Measurements from ENCODE around the gene DIDO1. TPM values are rescaled to one million over a fixed set of nuclear protein-coding genes. Genes with fewer than 3 reads are reported as not detected.

The DIDO1 gene
- total and polyA plus RNA-seq, 2 of the 13 experiments (the other 11 are each of a cell fraction or from before 2014, with no cell fraction given): 75.0 to 75.1 TPM

GRCh38 chr20:62887152-62887859 is 39.0 kb downstream of the DIDO1 start (continued):
- no peak for TF ChIP-seq ZNF24 (IDR thresholded peaks at IDR 0.05)
- TF ChIP-seq ZNF281 (CRISPR knock-in tag; IDR thresholded peaks at IDR 0.05; ENCODE audit: borderline replicate concordance): peak; percentile 60; the same call in 1 of the 2 replicates
- no peak for TF ChIP-seq HIVEP1 (CRISPR knock-in tag; IDR thresholded peaks at IDR 0.05)
- no peak for TF ChIP-seq ZBTB42 (CRISPR knock-in tag; IDR thresholded peaks at IDR 0.05)
- TF ChIP-seq RERE (CRISPR knock-in tag; IDR thresholded peaks at IDR 0.05; ENCODE audit: low read depth): no peak
- peak; percentile 76 for TF ChIP-seq ZBTB38 (CRISPR knock-in tag; IDR thresholded peaks at IDR 0.05)
- TF ChIP-seq CENPX (CRISPR knock-in tag; IDR thresholded peaks at IDR 0.05): no peak
- no peak for TF ChIP-seq JDP2 (CRISPR knock-in tag; IDR thresholded peaks at IDR 0.05; ENCODE audit: borderline replicate concordance)
- no peak for TF ChIP-seq SOX13 (IDR thresholded peaks at IDR 0.05)
- no peak for TF ChIP-seq SOX13 (CRISPR knock-in tag; conservative IDR thresholded peaks at IDR 0.05 in 1 of 2, IDR thresholded peaks at IDR 0.05 in 1 of 2)
- TF ChIP-seq RAD21 (CRISPR knock-in tag; IDR thresholded peaks at IDR 0.05): no peak
- TF ChIP-seq HNF4A (CRISPR knock-in tag; IDR thresholded peaks at IDR 0.05): no peak
- TF ChIP-seq HNRNPK (IDR thresholded peaks at IDR 0.05; ENCODE audit: low read depth, low read length, poor library complexity, severe bottlenecking): no peak
- no peak for TF ChIP-seq RFXANK (CRISPR knock-in tag; IDR thresholded peaks at IDR 0.05)
- no peak for TF ChIP-seq ZFX (CRISPR knock-in tag; IDR thresholded peaks at IDR 0.05; ENCODE audit: low read depth)
- 0 out of 2 replicates have a peak, but pooled peaks have one; percentile 36 for TF ChIP-seq AKAP8 (CRISPR knock-in tag; IDR thresholded peaks at IDR 0.05)
- TF ChIP-seq ZNF350 (CRISPR knock-in tag; IDR thresholded peaks at IDR 0.05; ENCODE audit: borderline replicate concordance, low read depth): no peak
- no peak for TF ChIP-seq ZNF780A (CRISPR knock-in tag; IDR thresholded peaks at IDR 0.05)
- TF ChIP-seq ZNF792 (CRISPR knock-in tag; IDR thresholded peaks at IDR 0.05): no peak
- TF ChIP-seq HCFC1 (IDR thresholded peaks at IDR 0.05; ENCODE audit: low read depth, low read length): no peak
- no peak for TF ChIP-seq ZNF552 (CRISPR knock-in tag; IDR thresholded peaks at IDR 0.05; ENCODE audit: borderline replicate concordance)
- peak; percentile 34 for TF ChIP-seq PRPF4 (IDR thresholded peaks at IDR 0.05; ENCODE audit: low read depth, low read length, poor library complexity, severe bottlenecking)
- TF ChIP-seq SIX1 (CRISPR knock-in tag; IDR thresholded peaks at IDR 0.05; ENCODE audit: borderline replicate concordance): no peak
- TF ChIP-seq KDM2A (CRISPR knock-in tag; IDR thresholded peaks at IDR 0.05; ENCODE audit: borderline replicate concordance, low read depth): 0 out of 2 replicates have a peak, but pooled peaks have one; percentile 18

Data from HepG2 (cell line).